Vagina (tissue), 2 donors: Measurements from ENCODE around the gene SYNPR.

ENCODE experiments used
- CTCF ChIP-seq, 3 experiments: fragments of 450-650 bp in 2 of 3; fragments of 200-600 bp in 1 of 3; sonication (generic) in 1 of 3; IDR thresholded peaks; one replicate each; pipeline ENCODE4 v1.5.1; 2017 to 2019; ENCODE audit warnings: antibody characterized with exemption in 3 of 3, mild to moderate bottlenecking in 2 of 3, moderate library complexity in 2 of 3
- POLR2A ChIP-seq, 2 donors: fragments of 450-650 bp; IDR thresholded peaks; one replicate each; pipeline ENCODE4 v1.6.1; 2017; ENCODE audit warnings: antibody characterized with exemption in 2 of 2, mild to moderate bottlenecking in 2 of 2, moderate library complexity in 2 of 2
- POLR2AphosphoS5 ChIP-seq, 2 donors: sonication (generic); formaldehyde crosslinking; IDR thresholded peaks; one replicate each; pipeline ENCODE4 v1.9.0; 2017; ENCODE audit warnings: antibody characterized with exemption in 2 of 2, mild to moderate bottlenecking in 2 of 2, low read depth in 1 of 2; ENCODE audit not compliant: insufficient read depth in 1 of 2

GRCh38 chr3:63295356-63295755 lies 17.2 kb downstream of the SYNPR start:
- TF ChIP-seq CTCF (IDR thresholded peaks at IDR 0.05), result no peak
- no peak for TF ChIP-seq POLR2A (IDR thresholded peaks at IDR 0.05)
- no peak for TF ChIP-seq POLR2AphosphoS5 (IDR thresholded peaks at IDR 0.05; ENCODE audit: insufficient read depth in 1 of 2, low read depth in 1 of 2)
